Suprapubic skin (tissue), 4 donors: ENCODE data around the gene SPRED1. TPM values are rescaled to one million over a fixed set of nuclear protein-coding genes. Genes with fewer than 3 reads are reported as not detected.

Experiments
- DNase-seq, 2 donors: peaks; one replicate each; pipeline ENCODE4 v3.0.0-alpha.2; 2019; ENCODE audit warnings: low spot score in 2 of 2
- H3K27ac ChIP-seq: fragments of 200-600 bp; sonication (generic); one replicate; pipeline ENCODE4 v1.5.1; 2019
- H3K27me3 ChIP-seq: fragments of 200-600 bp; sonication (generic); one replicate; pipeline ENCODE4 v1.5.1; 2019
- H3K36me3 ChIP-seq: fragments of 200-600 bp; sonication (generic); one replicate; pipeline ENCODE4 v1.5.1; 2019
- H3K4me1 ChIP-seq: fragments of 200-600 bp; sonication (generic); one replicate; pipeline ENCODE4 v1.5.1; 2019
- H3K4me3 ChIP-seq: fragments of 200-600 bp; sonication (generic); one replicate; pipeline ENCODE4 v1.5.1; 2019; ENCODE audit warnings: mild to moderate bottlenecking
- H3K9me3 ChIP-seq: fragments of 200-600 bp; sonication (generic); one replicate; pipeline ENCODE4 v1.5.1; 2019
- CTCF ChIP-seq, 2 donors: fragments of 200-600 bp in 1 of 2; fragments of 450-650 bp in 1 of 2; sonication (generic) in 1 of 2; IDR thresholded peaks; one replicate each; pipeline ENCODE4 v1.5.1; 2016 to 2019; ENCODE audit warnings: antibody characterized with exemption in 2 of 2, mild to moderate bottlenecking in 1 of 2, moderate library complexity in 1 of 2
- EP300 ChIP-seq: sonication (generic); formaldehyde crosslinking; IDR thresholded peaks from one replicate; pipeline ENCODE4 v1.6.1; 2017; ENCODE audit warnings: antibody characterized with exemption
- POLR2A ChIP-seq, 2 donors: fragments of 450-650 bp; IDR thresholded peaks; one replicate each; pipeline ENCODE4 v1.6.1; 2017; ENCODE audit warnings: antibody characterized with exemption in 2 of 2, mild to moderate bottlenecking in 2 of 2, moderate library complexity in 2 of 2
- POLR2AphosphoS5 ChIP-seq, 3 donors: sonication (generic); formaldehyde crosslinking; IDR thresholded peaks; one replicate each; pipeline ENCODE4 v1.6.1; 2017; ENCODE audit warnings: antibody characterized with exemption in 3 of 3
- WGBS: methylation state at CpG from one replicate; pipeline ENCODE4 v1.1.5; 2018; 5-methylcytosine and 5-hydroxymethylcytosine counted together
- total RNA-seq, 4 donors: library from RNA; depleted of rRNA; stranded (reverse); fragments of >200 nt; gene quantifications; one replicate each; pipeline ENCODE4 v1.1.0, GENCODE V29; 2016

SPRED1 gene
- total RNA-seq, 4 donors from 2014 or later: 8.8 to 17.6 (median 12.8) TPM

GRCh38 chr15:38367476-38367875 lies 114.8 kb downstream of the SPRED1 start:
- H3K36me3 ChIP-seq: no peaks in the 10 kb centered on the region
- no peak overlapping the region for H3K27ac ChIP-seq
- H3K4me3 ChIP-seq: no peak overlapping the region
- no peaks in the 10 kb centered on the region for H3K9me3 ChIP-seq
- no peaks in the 10 kb centered on the region for H3K27me3 ChIP-seq
- H3K4me1 ChIP-seq: no peaks in the 10 kb centered on the region
- no peak for DNase-seq
- WGBS: 66% methylated on average over 2 of the region's 2 CpGs
- TF ChIP-seq POLR2A (IDR thresholded peaks at IDR 0.05) (no peak), CTCF (IDR thresholded peaks at IDR 0.05) (no peak), POLR2AphosphoS5 (IDR thresholded peaks at IDR 0.05) (no peak), EP300 (no peak)

DNA sequence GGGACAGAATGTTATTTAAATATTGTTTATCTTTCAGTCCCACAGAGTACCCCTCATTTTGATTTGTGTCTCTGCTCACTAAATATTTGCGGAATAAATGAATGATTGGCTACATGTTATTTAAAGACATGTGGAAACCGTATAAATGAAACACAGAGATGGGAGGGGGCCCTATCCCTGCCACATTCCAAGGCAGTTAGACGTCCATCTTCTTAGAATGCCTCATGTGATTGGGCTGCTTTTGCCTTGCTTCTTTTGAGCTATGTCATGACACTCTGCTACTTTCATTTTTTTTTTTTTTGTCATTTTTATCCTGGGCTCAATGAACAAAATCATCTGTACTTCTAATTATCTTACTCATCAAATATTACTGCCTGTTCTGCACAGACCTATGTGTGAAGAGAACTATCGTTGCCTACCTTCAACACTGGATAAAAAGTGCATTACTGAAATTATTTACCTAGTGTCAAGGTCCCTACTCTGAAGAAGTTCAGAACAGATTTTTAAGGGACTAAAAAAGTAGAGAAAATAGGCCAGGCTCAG lies 117.4 kb downstream of the SPRED1 start:
- Histone ChIP-seq H3K4me3 (no peak overlapping the region), H3K36me3 (no peaks in the 10 kb centered on the region), H3K4me1 (no peaks in the 10 kb centered on the region), H3K9me3 (no peaks in the 10 kb centered on the region), H3K27ac (no peak overlapping the region), H3K27me3 (no peaks in the 10 kb centered on the region)
- no peak for DNase-seq
- TF ChIP-seq POLR2A (IDR thresholded peaks at IDR 0.05): no peak
- no peak for TF ChIP-seq CTCF (IDR thresholded peaks at IDR 0.05)
- no peak for TF ChIP-seq POLR2AphosphoS5 (IDR thresholded peaks at IDR 0.05)
- WGBS: 81% methylated on average over 4 of the region's 4 CpGs

DNA sequence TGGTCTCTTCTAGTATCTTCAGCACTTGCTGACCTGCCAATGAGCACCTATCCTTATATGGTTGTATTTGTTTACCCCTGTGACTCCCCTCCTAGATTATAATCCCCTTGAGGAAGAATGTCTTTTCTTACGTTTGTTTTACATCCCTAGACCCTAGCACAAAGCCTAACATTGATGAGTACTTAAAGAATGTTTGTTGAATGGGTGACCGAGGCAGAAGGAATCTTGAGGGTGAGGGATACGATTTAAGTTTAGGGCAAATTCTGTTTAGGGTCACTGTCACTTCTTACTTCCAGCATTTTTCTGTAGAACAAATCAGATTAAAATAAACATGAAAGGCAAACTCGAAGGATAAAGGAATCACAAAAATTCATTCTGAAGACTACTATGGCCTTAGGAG lies 120.4 kb downstream of the SPRED1 start:
- no peaks in the 10 kb centered on the region for H3K27me3 ChIP-seq
- peaks cover 5% of the 10 kb centered on the region for H3K4me1 ChIP-seq
- H3K9me3 ChIP-seq: no peaks in the 10 kb centered on the region
- WGBS: 84% methylated on average over 4 of the region's 4 CpGs
- no peak overlapping the region for H3K4me3 ChIP-seq
- DNase-seq: no peak
- no peak for TF ChIP-seq POLR2AphosphoS5 (IDR thresholded peaks at IDR 0.05)
- TF ChIP-seq EP300: no peak
- no peak for TF ChIP-seq POLR2A (IDR thresholded peaks at IDR 0.05)
- no peak for TF ChIP-seq CTCF (IDR thresholded peaks at IDR 0.05)
- H3K27ac ChIP-seq: no peak overlapping the region
- H3K36me3 ChIP-seq: no peaks in the 10 kb centered on the region

DNA sequence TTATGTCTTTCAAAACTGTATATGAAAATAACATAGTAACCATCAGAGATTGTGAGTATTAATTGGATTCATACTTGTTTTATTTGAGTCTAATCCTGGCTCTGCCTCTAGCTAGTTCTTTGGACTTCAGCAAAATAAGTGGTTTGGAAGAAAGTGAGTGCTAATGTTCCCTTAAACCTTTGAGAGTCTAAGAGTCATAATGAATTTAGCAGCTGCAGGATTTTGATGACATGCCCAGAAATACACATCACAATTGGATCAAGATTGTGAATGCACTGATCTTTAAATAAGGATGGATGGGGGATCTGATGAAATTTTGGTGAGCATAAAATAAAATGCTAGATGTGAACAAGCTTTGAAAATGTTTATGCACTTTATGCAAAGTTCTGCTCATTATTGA lies 121.4 kb downstream of the SPRED1 start:
- Histone ChIP-seq H3K4me1 (peaks cover 8% of the 10 kb centered on the region), H3K9me3 (no peaks in the 10 kb centered on the region), H3K27me3 (no peaks in the 10 kb centered on the region), H3K4me3 (no peak overlapping the region), H3K36me3 (no peaks in the 10 kb centered on the region), H3K27ac (no peak overlapping the region)
- no peak for TF ChIP-seq CTCF (IDR thresholded peaks at IDR 0.05)
- TF ChIP-seq POLR2A (IDR thresholded peaks at IDR 0.05): no peak
- TF ChIP-seq POLR2AphosphoS5 (IDR thresholded peaks at IDR 0.05): no peak
- TF ChIP-seq EP300: no peak
- DNase-seq: no peak

DNA sequence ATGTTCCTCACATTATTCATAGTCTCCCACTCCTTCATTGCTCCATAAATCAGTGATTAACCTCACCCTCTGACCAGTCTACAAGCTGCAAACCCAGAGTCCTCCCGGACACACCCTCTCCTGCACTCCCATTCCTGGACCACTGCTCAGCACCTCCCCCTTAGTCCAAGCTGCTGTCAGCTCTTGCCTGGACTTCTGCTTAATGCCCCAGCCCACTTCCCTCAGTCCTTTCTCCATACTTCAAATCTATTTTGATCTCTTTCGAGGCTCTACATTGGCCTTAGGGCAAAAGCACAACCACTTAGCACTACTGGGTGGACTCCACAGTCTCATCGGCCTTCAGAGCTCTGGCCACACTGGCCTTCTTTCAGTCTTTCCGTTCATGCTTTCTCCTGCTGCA lies 121.9 kb downstream of the SPRED1 start:
- Histone ChIP-seq H3K27me3 (no peaks in the 10 kb centered on the region), H3K36me3 (no peaks in the 10 kb centered on the region), H3K9me3 (no peaks in the 10 kb centered on the region), H3K4me1 (peaks cover 8% of the 10 kb centered on the region), H3K27ac (no peak overlapping the region), H3K4me3 (no peak overlapping the region)
- no peak for TF ChIP-seq EP300
- no peak for TF ChIP-seq POLR2A (IDR thresholded peaks at IDR 0.05)
- TF ChIP-seq POLR2AphosphoS5 (IDR thresholded peaks at IDR 0.05): no peak
- TF ChIP-seq CTCF (IDR thresholded peaks at IDR 0.05): no peak
- no peak for DNase-seq
- WGBS: 59% methylated on average over 4 of the region's 4 CpGs
